GM18867 (cell line): ENCODE results near the gene UBE2O.

Experiments
- ATAC-seq: cut with Tn5 transposase; IDR thresholded peaks from one replicate; pipeline ENCODE4 v1.9.1; 2021; ENCODE audit warnings: mild to moderate bottlenecking, moderate library complexity; ENCODE audit not compliant: unreplicated experiment

UBE2O gene

DNA sequence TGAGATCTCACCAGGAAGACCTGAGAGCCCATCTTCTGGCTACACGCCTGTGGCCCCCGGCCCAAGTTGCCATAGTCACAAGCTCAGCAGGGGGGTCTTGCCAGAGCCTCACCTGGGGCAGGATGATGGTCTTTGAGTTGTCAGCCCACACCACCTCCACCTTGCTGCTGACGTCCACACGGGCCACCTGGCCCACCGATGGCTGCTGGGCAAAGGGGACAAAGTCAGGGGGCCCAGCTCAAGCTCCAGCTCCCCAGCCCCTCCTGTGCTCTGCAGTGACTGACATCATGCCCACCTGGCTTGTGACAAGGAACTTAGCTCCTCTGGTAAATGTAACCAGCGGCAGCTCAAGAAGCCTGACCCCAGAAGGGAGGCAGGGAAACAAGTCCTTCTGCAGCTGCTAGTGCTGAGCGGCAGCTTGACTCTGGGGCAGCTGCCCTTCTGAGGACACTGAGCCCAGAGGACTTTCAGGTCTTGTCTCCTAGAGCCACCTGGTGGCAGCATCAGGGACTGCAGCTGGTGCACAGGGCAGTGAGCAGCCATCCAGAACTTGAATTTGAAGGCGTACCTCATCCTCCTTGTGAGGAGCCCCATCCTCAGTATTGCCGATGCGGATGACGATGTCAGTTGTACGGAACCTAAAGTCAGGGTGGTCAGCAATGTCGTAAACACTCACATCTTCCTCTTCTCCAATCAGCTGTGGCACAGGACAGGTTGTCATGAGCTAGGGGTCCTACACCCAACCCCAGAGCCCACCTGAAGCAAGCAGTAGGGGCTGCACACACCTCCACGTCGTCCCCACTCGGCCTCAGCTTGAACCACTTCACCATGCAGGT is 55.0 kb downstream of the UBE2O start:
- no peak for ATAC-seq

DNA sequence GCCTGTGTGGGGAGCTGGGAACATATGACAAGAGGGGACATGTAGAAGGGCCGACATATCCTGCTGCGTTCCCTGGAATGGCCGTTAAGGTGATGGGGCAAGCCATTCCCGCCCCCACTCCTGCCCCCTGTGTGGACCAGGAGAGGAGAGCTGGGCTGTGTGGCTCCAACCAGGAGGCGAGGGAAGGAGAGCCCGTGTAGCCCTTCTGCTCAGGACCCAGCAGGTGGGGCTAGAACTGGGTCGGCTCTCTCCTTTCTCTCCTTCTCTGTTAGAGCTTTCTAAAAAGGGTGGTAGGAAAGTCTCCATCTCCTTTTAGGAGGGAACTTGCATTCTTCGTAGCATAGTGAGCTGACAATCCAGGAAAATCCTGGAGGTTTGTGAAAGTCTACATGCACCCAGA is 55.8 kb downstream of the UBE2O start:
- no peak for ATAC-seq

DNA sequence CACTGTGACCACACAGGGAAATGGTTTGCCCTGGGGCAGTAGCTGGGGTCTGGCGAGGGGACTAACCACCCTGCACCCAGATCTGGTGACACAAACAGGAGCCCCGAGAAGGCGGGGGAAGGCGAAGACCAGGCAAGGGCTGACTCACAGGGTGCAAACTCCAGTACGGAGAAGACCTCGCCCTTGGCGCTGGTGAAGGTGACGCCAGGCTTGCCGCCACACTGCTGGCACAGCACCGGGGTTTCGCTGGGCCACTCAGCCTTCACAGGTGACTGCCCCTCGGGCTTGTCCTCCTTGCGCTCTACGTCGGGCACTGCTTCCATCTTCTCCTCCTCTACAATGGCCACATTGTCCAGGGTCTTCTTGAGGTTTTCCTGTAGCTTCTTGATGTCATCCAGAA is 57.0 kb downstream of the UBE2O start:
- ATAC-seq: no peak

DNA sequence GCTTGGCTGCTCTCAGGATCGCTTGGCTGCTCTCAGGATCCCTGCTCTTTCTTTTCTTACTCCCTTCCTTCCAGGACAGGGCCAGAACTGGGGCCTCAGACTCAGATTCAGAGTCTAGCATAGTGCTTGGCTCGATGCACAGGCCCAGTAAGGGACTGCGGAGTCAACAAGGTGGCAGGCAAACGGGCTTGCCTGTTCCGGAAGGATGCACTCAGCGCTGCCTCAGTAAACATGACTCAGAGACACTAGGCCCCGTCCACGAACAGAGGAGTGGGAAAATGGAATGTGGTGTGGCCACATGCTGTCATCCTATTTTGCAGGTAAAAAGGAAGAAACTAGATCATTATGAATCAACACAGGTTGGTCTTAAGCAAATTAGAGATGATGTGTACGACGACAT is 58.8 kb downstream of the UBE2O start:
- no peak for ATAC-seq

DNA sequence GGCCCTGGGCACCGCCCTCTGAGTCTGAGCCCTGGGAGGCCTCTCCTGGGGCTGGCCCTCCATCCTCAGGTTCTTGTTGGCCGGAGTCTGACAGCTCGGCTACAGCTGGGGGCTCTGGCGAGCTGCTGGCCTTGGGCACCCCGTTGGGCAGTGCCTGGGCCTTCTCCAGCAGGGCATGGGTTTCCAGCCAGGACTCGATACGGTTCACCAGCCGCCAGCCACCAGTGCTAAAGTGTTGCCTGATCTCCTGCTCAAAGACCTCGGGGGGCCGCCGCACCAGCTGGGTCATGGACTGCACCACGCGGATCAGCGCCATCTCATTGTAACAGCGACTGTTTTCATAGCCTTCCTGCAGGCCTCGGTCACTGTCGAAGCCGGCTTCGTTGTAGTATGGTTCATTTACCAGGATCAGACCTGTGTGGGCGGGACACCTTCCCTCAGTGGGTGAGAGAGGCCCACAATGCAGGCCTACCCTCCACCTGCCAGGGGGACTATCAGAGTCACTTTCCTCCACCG is 61.7 kb downstream of the UBE2O start:
- ATAC-seq: no peak

DNA sequence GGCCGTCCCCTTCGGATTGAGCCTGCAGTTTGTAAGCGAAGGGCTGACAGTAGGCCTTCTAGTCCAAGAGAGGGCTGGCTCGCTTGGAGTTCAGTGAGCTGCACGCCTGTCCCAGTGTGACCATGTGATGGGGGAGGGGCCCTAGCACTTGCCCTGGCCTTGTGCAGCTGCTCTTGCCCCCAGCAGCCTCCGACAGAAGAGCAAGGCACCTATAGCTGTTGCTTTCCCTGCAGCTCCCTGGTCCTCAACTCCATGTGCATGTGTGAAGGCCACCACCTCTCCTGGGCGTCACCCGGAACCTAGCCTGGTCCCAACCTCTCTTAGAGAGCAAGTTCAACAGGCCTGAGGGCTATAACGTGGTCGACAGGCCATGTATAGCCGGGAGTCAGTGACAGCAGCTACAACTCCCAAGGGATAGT is 62.9 kb downstream of the UBE2O start:
- no peak for ATAC-seq

DNA sequence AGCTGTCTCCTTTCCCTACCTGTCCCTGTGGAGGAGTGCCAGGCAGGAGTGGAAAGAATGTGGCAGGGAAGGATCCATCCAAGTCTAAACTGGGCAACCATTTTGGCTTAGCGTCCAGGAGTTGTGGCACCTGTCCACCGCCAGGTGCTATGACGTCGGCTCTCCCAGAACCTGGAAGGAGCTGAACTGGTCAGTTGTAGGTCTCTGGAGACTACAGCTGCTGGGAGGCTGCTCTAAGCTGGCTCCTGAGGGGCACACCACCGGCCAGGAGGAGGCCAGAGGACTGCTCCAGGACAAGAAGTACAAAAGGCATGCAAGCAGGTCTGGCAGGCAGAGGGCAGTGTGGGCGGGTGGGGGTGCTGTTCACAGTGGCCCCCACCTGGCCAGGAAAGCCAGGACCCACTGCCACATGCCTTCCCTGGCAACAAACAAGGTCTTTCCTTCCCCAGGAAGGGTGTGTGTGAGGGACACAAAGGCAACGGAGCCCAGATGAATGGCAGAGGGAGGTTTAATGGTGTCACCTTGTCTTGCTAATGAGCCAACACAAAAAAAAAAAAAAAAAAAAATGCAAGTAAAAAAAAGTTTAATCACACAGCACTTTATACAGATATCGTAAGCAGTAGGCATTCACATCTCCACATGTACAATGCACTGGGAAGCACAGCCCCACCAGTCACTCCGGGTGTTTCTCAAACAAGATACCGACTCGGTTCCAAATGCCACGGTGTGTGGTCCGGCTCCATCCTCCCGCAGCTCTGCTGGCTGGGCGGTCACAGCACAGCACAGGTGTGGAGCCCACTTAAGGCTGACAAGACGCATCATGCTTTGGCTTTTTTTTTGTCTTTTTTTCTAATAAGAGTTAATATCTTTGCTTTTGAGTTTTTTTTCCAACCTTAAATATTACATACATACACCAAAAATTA is 63.7 kb downstream of the UBE2O start:
- no peak for ATAC-seq

DNA sequence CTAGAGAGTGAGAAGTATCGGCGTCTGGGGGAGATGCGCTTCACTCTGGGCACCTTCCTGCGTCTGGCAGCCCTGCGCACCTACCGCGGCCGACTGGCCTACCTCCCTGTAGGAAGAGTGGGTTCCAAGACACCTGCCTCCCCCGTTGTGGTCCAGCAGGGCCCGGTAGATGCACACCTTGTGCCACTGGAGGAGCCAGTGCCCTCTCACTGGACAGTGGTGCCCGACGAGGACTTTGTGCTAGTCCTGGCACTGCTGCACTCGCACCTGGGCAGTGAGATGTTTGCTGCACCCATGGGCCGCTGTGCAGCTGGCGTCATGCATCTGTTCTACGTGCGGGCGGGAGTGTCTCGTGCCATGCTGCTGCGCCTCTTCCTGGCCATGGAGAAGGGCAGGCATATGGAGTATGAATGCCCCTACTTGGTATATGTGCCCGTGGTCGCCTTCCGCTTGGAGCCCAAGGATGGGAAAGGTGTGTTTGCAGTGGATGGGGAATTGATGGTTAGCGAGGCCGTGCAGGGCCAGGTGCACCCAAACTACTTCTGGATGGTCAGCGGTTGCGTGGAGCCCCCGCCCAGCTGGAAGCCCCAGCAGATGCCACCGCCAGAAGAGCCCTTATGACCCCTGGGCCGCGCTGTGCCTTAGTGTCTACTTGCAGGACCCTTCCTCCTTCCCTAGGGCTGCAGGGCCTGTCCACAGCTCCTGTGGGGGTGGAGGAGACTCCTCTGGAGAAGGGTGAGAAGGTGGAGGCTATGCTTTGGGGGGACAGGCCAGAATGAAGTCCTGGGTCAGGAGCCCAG is 65.8 kb downstream of the UBE2O start:
- ATAC-seq: no peak

DNA sequence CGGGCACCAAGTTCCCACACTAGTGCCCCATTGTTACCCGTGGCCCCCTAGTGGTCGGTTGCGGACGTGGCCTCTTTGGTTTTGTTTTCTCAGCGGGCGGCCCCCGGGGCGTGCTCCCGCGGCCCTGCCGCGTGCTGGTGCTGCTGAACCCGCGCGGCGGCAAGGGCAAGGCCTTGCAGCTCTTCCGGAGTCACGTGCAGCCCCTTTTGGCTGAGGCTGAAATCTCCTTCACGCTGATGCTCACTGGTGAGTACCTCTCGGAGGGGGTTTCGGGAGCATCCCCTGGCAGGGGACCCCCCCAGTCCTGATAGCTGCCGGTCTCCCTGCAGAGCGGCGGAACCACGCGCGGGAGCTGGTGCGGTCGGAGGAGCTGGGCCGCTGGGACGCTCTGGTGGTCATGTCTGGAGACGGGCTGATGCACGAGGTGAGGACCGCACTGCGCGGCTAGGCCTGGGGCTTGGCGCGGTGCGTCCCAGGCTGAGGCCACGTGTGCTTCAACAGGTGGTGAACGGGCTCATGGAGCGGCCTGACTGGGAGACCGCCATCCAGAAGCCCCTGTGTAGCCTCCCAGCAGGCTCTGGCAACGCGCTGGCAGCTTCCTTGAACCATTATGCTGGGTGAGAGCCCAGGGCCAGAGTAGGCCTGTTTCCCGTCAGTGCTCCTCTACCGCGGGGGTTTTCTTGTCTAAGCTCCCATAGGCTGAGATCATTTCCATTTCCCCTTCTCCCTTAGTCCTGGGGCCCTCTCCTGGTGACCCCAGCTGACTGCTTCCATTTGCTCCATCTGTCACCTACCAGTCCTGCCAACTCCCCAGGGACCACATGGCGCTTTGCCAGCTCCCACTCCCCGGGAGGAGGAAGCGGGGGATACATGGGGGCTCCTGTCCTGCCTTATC is 66.8 kb downstream of the UBE2O start:
- ATAC-seq: no peak

DNA sequence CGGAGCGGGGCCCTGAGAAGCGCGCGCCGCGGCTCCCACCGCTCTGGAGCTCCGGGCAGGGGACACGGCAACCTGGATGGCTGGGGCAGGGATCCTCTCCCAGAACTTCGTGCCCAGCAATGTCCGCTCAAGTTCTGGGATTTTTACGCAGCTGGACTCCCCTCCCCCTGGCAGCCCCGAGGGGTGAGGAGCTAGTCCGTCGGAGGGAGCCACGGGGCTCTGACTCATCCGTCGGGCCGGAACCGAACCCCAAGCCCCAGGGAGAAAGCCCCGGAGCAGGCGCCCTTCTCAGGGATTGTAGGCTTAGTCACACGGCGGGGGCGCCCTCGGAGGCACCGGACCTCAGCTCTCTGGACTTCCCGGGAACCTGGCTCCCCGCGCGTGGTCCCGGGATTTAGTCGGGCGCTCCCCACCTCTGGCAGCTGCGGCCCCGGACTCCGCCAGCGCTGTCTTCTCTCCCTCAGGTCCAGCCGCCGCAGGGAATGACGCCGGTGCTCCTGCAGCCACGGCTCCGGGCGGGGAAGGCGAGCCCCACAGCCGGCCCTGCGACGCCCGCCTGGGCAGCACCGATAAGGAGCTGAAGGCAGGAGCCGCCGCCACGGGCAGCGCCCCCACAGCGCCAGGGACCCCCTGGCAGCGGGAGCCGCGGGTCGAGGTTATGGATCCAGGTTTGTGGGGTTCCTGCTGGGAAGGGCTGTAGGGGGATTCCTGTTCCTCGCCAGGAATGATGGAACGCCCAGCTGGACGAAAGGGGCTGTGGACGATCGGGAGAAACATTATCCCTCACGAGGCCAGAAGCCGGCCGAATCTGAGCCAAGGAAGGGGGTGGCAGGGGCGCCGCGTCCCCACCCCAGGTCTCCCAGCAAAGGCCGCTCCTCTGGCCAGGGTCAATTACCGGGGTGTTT is 67.7 kb downstream of the UBE2O start:
- ATAC-seq: no peak

DNA sequence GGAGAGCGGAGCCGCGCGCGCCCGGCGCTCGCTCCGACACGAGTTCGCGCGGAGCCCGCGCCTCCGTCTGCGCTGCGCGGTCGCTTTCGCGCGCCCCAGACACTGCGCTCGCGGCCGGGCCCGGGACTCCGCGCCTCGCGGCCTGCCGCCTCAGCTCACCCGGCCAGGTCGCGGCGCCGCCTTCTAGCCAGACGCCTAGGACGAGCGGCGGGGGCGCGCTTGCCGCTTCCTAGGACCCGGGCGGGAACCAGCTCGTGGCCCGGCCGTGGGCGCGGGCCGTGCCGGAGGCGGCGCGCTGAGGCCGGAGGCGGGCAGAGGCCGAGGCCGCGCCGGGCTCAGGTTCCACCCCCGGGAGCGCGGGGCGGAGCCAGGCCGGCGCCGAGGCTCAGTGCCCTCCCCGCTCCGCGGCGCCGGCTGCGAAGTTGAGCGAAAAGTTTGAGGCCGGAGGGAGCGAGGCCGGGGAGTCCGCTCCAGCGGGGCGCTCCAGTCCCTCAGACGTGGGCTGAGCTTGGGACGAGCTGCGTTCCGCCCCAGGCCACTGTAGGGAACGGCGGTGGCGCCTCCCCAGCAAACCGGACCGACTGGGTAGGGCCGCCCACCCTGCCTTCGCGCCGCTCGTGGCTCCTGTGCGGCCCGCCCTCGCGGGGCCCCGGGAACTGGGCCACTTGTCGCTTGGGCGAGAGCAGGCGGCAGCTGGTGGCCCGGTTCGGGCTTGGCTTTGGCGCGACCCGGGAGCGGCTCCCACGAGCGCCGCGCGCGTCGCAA is 68.5 kb downstream of the UBE2O start, which contains the start of gene SPHK1:
SPHK1 (plus strand) TSS at position 388 of the 765 bp plus-strand sequence. CDS start 1,036 bp downstream, outside the sequence.
- peak; percentile 59 for ATAC-seq

DNA sequence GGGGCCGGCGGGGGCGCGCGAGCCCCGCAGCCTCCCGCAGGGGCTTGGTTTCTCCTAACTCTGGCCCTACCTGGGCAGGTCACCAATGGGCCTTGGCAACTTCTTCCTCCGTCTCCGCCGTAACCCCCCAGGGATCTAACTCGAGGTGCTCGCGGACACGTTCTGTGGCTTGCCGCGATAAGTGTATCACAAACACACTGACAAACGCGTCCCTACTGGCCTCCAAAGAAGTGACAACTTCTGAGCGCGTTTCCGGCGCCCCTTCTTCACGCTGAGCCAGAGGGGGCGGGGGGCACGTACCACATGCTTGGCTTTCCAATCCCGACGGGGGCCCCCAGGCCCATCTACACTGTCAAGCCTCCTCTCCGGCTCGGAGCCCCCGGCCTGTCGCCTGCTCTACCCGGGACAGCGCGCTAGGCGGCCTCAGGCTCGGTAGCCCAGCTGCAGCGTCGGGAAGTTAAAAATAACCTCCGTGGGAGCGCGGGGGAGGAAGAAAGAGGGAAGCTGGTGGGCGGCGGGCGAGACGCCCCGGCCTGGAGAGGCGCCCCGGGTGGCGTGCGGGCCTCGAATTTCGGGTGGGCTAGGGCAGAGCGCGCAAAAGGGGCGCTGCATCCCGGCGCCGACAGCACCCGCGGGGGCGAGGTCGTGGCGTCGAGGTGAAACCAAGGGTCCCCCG is 69.3 kb downstream of the UBE2O start:
- peak; percentile 13 for ATAC-seq

DNA sequence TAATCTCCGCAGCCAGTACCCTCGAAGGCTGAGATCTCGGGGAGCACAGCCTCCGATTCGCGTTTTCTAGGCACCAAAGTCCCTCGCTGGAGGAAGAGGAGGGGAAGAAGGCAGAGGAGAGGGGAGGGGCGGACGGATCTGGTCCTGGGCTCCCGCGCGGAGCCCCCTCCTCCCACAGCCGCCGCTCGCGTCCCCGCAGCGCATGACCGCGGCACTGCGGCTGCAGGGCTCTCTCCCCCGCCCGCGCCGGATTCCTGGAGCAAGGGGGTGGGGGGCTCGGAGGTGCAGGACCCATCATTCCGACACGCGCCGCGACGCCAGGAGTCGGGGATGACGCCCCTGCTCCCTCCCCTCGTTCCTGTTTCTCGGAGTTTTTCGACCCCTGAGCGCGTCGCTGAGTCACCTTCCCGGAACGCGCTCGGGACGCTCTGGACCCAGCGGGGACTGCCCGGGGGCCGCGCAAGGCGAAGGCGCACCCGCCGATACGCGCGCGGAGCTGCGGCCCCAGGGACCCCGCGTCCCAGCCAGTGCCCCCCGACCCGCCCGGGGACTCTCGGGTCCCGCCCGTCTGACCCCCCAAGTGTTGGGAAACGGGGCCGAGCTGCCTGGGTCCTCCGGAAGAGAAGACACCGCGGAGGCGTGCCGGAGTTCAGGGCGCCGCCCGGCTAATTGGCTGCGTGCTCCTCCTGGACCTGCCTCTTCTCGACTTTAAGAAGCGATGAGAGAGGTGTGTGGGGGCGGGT is 70.0 kb downstream of the UBE2O start:
- peak; percentile 25 for ATAC-seq

DNA sequence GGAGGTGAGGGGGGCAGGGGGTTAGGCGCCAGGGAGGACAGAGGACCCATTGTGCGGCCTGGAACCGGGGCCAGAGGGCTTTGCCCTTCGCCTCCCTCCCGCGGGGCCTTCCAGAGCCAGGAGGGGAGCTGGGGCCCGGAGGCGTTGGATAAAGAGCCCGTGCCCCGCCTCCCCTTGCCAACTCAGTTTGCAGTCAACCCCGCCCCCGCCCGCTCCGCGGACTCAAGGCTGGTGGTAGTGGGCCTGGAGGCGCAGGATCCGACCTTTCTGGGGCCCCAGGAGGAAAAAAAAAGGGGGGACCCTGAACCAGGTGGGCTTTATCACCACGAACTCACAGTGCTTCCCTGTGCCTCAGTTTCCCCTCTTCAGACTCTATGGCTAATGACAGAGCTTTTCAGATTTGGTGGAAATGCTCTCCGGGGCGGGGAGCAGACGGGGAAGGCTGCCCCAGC is 70.6 kb downstream of the UBE2O start:
- ATAC-seq: no peak

DNA sequence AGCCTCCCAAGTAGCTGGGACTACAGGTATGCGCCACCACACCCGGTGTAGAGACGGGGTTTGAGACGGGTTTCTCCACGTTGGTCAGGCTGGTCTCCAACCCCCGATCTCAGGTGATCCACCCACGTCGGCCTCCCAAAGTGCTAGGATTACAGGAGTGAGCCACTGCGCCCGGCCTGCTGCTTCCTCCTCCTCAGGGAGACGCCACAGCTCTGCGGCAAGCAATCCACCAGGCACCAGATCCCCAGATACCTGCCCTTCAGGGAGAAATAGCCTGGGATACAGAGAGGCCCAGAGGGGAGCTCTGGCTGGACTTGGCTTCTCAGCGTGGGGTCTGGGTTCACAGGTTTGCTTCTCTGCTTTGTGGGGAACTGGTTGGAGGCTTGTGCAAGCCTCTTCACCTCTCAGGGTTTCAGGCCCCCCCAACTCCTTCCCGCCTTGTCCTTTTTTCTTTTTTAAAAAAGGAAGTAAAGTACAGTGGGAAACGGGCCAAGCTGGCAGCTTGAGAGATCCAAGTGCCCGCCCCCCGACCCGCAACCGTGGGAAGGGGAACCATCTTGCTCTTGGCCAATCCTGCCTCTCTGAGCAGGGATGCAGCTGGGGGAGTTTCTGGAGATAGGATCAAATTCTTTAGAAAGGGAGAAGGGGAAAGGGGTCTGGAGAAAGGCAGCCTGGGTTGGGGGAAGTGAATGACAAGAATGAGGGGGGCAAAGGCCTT is 71.2 kb downstream of the UBE2O start:
- ATAC-seq: no peak
